RKO (cell line): ENCODE measurements around the gene KDELR3.
A peak's percentile ranks its signal among the peaks of the same experiment; 100 is the strongest.

ENCODE experiments used
- DNase-seq: peaks from one replicate; pipeline ENCODE4 v3.0.0-alpha.2; 2016; ENCODE audit warnings: low spot score

Gene KDELR3

GRCh38 chr22:38467904-38468442 lies at the start of gene KDELR3:
KDELR3 (plus strand) TSS chr22:38468096; CDS start chr22:38468234, 138 bp downstream.
- peak; percentile 86 for DNase-seq

GRCh38 chr22:38418589-38418988 lies 49.3 kb upstream of the KDELR3 start:
- no peak for DNase-seq

GRCh38 chr22:38419121-38419857 lies 48.6 kb upstream of the KDELR3 start:
- DNase-seq, result no peak

- DNase-seq, result no peak
Measured at GRCh38 chr22:38419858-38420160, 48.1 kb upstream of the KDELR3 start.

- DNase-seq, result no peak
Measured at GRCh38 chr22:38420734-38421133, 47.2 kb upstream of the KDELR3 start.

GRCh38 chr22:38422611-38423511 lies 45.0 kb upstream of the KDELR3 start:
- DNase-seq, result no peak

- DNase-seq, result no peak
Measured at GRCh38 chr22:38423512-38424503, 44.1 kb upstream of the KDELR3 start.

- no peak for DNase-seq
Measured at GRCh38 chr22:38424525-38425080, 43.3 kb upstream of the KDELR3 start.

- DNase-seq, result no peak
Measured at GRCh38 chr22:38426628-38427027, 41.3 kb upstream of the KDELR3 start.

- DNase-seq, result no peak
Measured at GRCh38 chr22:38427465-38427864, 40.4 kb upstream of the KDELR3 start.

- no peak for DNase-seq
Measured at GRCh38 chr22:38427940-38428339, 40.0 kb upstream of the KDELR3 start.

GRCh38 chr22:38428714-38429113 lies 39.2 kb upstream of the KDELR3 start:
- no peak for DNase-seq

GRCh38 chr22:38429499-38430068 lies 38.3 kb upstream of the KDELR3 start:
- no peak for DNase-seq

- DNase-seq, result no peak
Measured at GRCh38 chr22:38431266-38432010, 36.5 kb upstream of the KDELR3 start.

GRCh38 chr22:38432264-38432663 lies 35.6 kb upstream of the KDELR3 start:
- no peak for DNase-seq

GRCh38 chr22:38433871-38434270 lies 34.0 kb upstream of the KDELR3 start:
- no peak for DNase-seq

GRCh38 chr22:38435010-38435409 lies 32.9 kb upstream of the KDELR3 start:
- DNase-seq, result no peak

GRCh38 chr22:38435965-38436364 lies 31.9 kb upstream of the KDELR3 start:
- no peak for DNase-seq

- DNase-seq, result no peak
Measured at GRCh38 chr22:38436629-38437395, 31.1 kb upstream of the KDELR3 start.

GRCh38 chr22:38437416-38437815 lies 30.5 kb upstream of the KDELR3 start:
- DNase-seq, result peak; percentile 39
